Activated CD4-positive, alpha-beta memory T cell treated with anti-CD3 and anti-CD28 coated beads, Interleukin-2, amount 10 ng/mL, durations not matched to agents 7 days and 5 days (primary cell): ENCODE results near the gene KCNN1. TPM values are rescaled to one million over a fixed set of nuclear protein-coding genes. Genes with fewer than 3 reads are reported as not detected.
"Not testable (repeated sequence)": the region's sequence is repeated elsewhere in the genome, so short reads cannot be mapped to it uniquely, and the experiment has no call there.

ENCODE experiments used
- CTCF ChIA-PET: fragments of 350-600 bp; sonication (Branson Sonifier 250); formaldehyde crosslinking; loops from one replicate; lab custom pipeline; 2021; ENCODE audit warnings: antibody characterized with exemption, inconsistent platforms; lab: Charles Lee
- POLR2A ChIA-PET: fragments of 350-600 bp; sonication (Branson Sonifier 250); formaldehyde crosslinking; loops from one replicate; lab custom pipeline; 2021; ENCODE audit warnings: antibody characterized with exemption; lab: Charles Lee
- DNase-seq: peaks from one replicate; pipeline ENCODE4 v3.0.0-alpha.2; 2020
- H3K27ac Mint-ChIP-seq: one replicate; pipeline ENCODE4 v1.8.0; 2021; ENCODE audit warnings: mild to moderate bottlenecking, mixed read lengths
- H3K27me3 Mint-ChIP-seq: one replicate; pipeline ENCODE4 v1.8.0; 2021; ENCODE audit warnings: mixed read lengths
- H3K36me3 Mint-ChIP-seq: one replicate; pipeline ENCODE4 v1.8.0; 2021; ENCODE audit warnings: low read depth, mixed read lengths
- H3K4me1 Mint-ChIP-seq: one replicate; pipeline ENCODE4 v1.8.0; 2021; ENCODE audit warnings: mixed read lengths
- H3K4me3 Mint-ChIP-seq: one replicate; pipeline ENCODE4 v1.8.0; 2021; ENCODE audit warnings: mild to moderate bottlenecking, mixed read lengths
- H3K9me3 Mint-ChIP-seq: one replicate; pipeline ENCODE4 v1.8.0; 2021; ENCODE audit warnings: mixed read lengths
- total RNA-seq, 2 experiments: library from RNA; stranded (reverse); gene quantifications; one replicate each; pipeline ENCODE4 v1.2.3, GENCODE V29; 2021

The KCNN1 gene
- not detected for total RNA-seq

DNA sequence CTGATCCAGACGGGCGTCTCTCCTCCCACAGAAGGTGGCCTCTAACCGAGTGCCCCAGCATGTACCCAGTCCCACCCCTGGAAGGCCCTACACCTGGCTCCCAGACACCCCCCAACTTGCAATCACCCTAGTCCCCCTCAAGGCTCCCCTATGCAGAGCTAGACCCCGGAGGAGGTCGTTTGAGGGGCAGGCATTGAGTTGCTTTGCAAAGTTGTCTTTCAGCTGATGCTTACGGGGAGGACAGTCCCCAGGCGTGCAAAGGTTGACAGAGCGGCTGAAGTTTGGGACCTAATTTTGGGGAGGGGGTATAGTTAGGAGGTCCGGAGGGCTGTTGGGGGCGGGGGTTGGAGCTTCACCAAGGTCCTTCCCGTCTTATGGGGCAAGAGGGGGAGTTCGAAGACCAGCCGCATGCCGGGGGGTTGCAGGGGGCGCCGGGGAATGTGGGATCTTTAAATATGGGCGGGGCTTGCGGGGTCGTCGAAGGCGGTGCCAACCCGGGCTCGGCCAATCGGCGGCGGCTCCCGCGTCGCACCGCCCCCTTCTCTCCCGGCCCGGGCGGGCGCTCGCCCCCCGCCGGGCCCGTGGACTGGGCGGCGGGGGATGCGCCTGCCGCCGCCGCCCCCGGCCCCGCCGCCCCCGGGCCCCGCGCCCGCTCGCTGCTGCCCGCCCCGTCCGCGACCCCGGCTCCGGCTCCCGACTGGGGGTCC is at the start of gene KCNN1:
TSS of gene KCNN1 (plus strand) at position 558 of the 707 bp plus-strand sequence. CDS start 6,782 bp downstream, outside the sequence.
- no peaks in the 10 kb centered on the region for H3K9me3 Mint-ChIP-seq
- H3K27ac Mint-ChIP-seq = no peak within 1 kb of the TSS
- no peak within 1 kb of the TSS for H3K4me3 Mint-ChIP-seq
- CTCF ChIA-PET = no interaction called here
- H3K27me3 Mint-ChIP-seq = peaks cover 37% of the 10 kb centered on the region
- POLR2A ChIA-PET = interaction anchor here (1.3 kb wide), 1 partner anchor 9 kb away, joined by 3 read pairs; no protein-coding TSS in a partner anchor
- DNase-seq = no peak
- H3K36me3 Mint-ChIP-seq = no peaks in the 10 kb centered on the region
- peaks cover 3% of the 10 kb centered on the region for H3K4me1 Mint-ChIP-seq

DNA sequence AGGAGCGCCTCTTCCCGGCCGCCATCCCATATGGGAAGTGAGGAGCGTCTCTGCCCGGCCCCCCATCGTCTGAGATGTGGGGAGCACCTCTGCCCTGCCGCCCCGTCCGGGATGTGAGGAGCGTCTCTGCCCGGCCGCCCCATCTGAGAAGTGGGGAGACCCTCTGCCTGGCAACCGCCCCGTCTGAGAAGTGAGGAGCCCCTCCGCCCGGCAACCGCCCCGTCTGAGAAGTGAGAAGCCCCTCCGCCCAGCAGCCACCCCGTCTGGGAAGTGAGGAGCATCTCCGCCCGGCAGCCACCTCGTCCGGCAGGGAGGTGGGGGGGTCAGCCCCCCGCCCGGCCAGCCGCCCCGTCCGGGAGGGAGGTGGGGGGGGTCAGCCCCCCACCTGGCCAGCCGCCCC is 48.8 kb upstream of the KCNN1 start:
- H3K36me3 Mint-ChIP-seq, POLR2A ChIA-PET, CTCF ChIA-PET: not testable (repeated sequence)

DNA sequence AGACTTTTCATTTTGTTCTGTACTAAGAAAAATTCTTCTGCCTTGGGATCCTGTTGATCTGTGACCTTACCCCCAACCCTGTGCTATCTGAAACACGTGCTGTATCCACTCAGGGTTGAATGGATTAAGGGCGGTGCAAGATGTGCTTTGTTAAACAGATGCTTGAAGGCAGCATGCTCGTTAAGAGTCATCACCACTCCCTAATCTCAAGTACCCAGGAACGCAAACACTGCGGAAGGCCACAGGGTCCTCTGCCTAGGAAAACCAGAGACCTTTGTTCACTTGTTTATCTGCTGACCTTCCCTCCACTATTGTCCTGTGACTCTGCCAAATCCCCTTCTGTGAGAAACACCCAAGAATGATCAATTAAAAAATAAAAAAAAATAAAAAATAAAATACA is 47.8 kb upstream of the KCNN1 start:
- DNase-seq, POLR2A ChIA-PET, H3K27me3 Mint-ChIP-seq, H3K36me3 Mint-ChIP-seq, H3K4me3 Mint-ChIP-seq, H3K27ac Mint-ChIP-seq, H3K4me1 Mint-ChIP-seq, H3K9me3 Mint-ChIP-seq: not testable (repeated sequence)
- CTCF ChIA-PET = interaction anchor here (2.1 kb wide), 1 partner anchor 60 kb away, joined by 7 read pairs; the partner anchor contains the start of gene RPL18A

More for the DNA sequence above, 48.8 kb upstream of the KCNN1 start:
- DNase-seq, H3K27me3 Mint-ChIP-seq, H3K9me3 Mint-ChIP-seq, H3K27ac Mint-ChIP-seq, H3K4me3 Mint-ChIP-seq, H3K4me1 Mint-ChIP-seq: not testable (repeated sequence)

DNA sequence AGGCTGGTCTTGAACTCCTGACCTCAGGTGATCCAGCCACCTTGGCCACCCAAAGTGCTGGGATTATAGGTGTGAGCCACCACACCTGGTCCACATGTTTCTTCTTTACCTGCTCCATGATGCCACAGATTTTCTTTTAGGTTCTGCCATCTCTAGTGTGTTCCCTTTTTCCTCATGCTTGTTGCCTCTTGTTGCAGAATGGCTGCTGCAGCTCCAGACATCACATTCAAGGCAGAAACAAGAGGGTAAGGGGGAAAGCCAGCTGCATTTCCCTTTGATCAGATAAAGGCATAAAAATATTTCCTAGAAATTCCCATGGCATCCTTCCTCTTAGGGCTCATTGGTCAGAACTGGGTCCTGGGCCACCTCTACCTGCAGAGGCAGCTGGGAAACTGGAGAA is 46.4 kb upstream of the KCNN1 start:
- Mint-ChIP-seq H3K9me3 (no peaks in the 10 kb centered on the region), H3K36me3 (no peaks in the 10 kb centered on the region), H3K4me1 (no peaks in the 10 kb centered on the region), H3K27me3 (peaks cover 2% of the 10 kb centered on the region), H3K4me3 (no peak overlapping the region), H3K27ac (no peak overlapping the region)
- POLR2A ChIA-PET = no interaction called here
- CTCF ChIA-PET = interaction anchor here (0.5 to 2.1 kb wide), 4 partner anchors 8 to 61 kb away, joined by 3 to 7 read pairs (median 4); partner anchors contain the start of genes CCDC124 and RPL18A
- DNase-seq = no peak

DNA sequence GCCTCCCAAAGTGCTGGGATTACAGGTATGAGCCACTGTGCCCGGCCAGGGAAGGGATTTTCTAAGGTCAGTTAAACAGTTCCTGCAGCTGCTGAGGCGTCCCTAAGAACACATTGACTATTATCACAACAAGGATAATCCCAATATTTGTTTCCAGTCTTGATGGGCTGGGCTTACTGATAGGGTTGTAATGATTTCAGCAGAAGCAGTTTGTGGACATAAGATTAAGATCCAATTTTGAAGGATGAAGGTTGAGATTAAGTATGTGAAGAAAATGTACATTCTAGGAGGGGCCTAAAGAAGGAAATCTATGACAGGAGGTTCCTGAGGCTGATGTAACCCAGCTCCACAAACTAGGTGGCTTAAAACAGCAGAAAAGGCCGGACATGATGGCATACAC is 44.8 kb upstream of the KCNN1 start:
- CTCF ChIA-PET = no interaction called here
- POLR2A ChIA-PET = no interaction called here
- H3K9me3 Mint-ChIP-seq = no peaks in the 10 kb centered on the region

DNA sequence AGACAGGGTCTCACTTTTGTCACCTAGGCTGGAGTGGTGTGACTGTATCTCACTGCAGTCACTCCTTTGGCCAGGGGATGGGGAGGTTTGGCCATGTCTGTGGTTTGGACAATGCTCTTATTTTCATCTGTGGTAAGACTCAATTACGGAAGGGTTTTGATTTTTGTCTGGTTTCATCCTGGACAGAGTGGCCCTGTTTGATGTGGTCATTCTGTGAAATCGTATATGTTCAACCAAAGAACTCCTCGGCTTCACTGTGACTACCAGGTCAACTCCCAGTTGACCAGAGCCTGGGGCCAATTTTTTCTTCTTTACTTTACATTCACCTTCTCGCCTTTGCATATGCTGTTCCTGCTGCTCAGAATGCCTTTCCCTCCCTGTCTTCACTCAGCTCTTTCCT is 40.9 kb upstream of the KCNN1 start:
- no peak overlapping the region for H3K4me3 Mint-ChIP-seq
- H3K36me3 Mint-ChIP-seq = no peaks in the 10 kb centered on the region
- H3K27me3 Mint-ChIP-seq = peaks cover 1% of the 10 kb centered on the region
- H3K27ac Mint-ChIP-seq = no peak overlapping the region
- ChIA-PET POLR2A (no interaction called here), CTCF (interaction anchor here (0.7 to 1.2 kb wide), 4 partner anchors 12 to 234 kb away, joined by 3 to 5 read pairs (median 4); partner anchors contain the start of gene RPL18A)
- H3K4me1 Mint-ChIP-seq = peaks cover 16% of the 10 kb centered on the region
- no peak for DNase-seq
- H3K9me3 Mint-ChIP-seq = no peaks in the 10 kb centered on the region

More for the DNA sequence above, 44.8 kb upstream of the KCNN1 start:
- DNase-seq = no peak
- Mint-ChIP-seq H3K27me3 (peaks cover 4% of the 10 kb centered on the region), H3K4me1 (peaks cover 2% of the 10 kb centered on the region), H3K27ac (no peak overlapping the region), H3K36me3 (no peaks in the 10 kb centered on the region), H3K4me3 (no peak overlapping the region)

DNA sequence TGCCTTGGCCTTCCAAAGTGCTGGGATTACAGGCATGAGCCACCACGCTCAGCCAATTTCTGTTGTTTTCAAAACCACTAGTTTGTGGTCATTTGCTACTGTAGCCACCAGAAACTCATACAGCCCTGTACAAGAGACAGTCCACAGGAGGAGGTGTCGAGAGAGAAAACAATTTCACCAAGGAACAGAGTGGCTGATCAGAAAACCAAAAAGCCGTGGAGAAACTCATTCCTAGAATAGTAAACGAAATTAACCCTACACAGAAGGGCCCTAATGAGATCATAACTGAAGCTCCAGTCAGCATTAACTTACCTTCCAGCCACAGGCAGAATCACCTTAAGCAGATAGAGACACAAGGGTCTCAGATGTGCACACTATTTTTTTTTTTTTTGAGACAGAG is 37.9 kb upstream of the KCNN1 start:
- CTCF ChIA-PET = interaction anchor here (1.0 to 7.4 kb wide), 3 partner anchors 9 to 72 kb away, joined by 4 to 313 read pairs (median 8); partner anchors contain the start of genes RPL18A and SLC5A5
- Mint-ChIP-seq H3K27me3 (peaks cover 1% of the 10 kb centered on the region), H3K36me3 (no peaks in the 10 kb centered on the region), H3K9me3 (no peaks in the 10 kb centered on the region), H3K4me1 (peaks cover 37% of the 10 kb centered on the region), H3K27ac (no peak overlapping the region), H3K4me3 (no peak overlapping the region)
- no peak for DNase-seq
- POLR2A ChIA-PET = interaction anchor here (2.4 to 5.6 kb wide), 2 partner anchors 65 to 69 kb away, joined by 8 to 131 read pairs; partner anchors contain the start of gene RPL18A

DNA sequence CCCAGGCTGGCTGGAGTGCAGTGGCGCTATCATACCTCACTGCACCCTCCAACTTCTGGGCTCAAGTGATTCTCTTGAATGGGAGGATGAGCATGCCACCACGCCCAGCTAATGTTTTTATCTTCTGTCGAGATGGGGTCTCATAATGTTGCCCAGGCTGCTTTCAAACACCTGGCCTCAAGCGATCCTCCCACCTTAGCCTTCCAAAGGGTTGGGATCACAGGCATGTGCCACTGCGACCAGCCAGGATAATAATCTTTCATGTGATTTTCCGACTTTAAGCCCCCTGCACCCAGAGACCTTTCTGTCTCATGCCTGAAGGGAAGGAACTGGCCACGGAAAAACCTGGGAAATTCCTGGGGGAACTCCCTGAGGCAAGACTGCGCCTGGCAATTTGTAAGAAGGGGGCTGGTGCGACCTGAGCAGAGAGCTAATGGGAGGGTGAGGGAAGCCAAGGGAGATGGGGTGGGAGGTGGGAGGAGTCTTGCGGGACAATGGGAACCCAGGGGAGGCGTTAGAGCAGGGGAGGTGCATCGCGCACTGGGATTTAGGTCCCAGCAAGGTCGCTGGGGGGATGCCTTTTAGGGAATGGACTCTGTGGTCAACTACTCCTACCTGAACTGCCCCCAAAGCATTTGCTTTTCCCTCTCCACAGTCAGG is 35.2 kb upstream of the KCNN1 start:
- Mint-ChIP-seq H3K27me3 (peaks cover 1% of the 10 kb centered on the region), H3K36me3 (no peaks in the 10 kb centered on the region), H3K4me3 (peak overlapping the region; percentile 42), H3K27ac (no peak overlapping the region), H3K9me3 (no peaks in the 10 kb centered on the region), H3K4me1 (peaks cover 37% of the 10 kb centered on the region)
- no peak for DNase-seq
- POLR2A ChIA-PET = interaction anchor here (0.5 to 5.6 kb wide), 12 partner anchors 16 to 127 kb away, joined by 3 to 131 read pairs (median 8); partner anchors contain the start of genes JAK3, RPL18A and SLC5A5
- CTCF ChIA-PET = interaction anchor here (0.7 to 7.4 kb wide), 20 partner anchors 12 to 546 kb away, joined by 3 to 313 read pairs (median 4); partner anchors contain the start of genes RPL18A and SLC5A5

DNA sequence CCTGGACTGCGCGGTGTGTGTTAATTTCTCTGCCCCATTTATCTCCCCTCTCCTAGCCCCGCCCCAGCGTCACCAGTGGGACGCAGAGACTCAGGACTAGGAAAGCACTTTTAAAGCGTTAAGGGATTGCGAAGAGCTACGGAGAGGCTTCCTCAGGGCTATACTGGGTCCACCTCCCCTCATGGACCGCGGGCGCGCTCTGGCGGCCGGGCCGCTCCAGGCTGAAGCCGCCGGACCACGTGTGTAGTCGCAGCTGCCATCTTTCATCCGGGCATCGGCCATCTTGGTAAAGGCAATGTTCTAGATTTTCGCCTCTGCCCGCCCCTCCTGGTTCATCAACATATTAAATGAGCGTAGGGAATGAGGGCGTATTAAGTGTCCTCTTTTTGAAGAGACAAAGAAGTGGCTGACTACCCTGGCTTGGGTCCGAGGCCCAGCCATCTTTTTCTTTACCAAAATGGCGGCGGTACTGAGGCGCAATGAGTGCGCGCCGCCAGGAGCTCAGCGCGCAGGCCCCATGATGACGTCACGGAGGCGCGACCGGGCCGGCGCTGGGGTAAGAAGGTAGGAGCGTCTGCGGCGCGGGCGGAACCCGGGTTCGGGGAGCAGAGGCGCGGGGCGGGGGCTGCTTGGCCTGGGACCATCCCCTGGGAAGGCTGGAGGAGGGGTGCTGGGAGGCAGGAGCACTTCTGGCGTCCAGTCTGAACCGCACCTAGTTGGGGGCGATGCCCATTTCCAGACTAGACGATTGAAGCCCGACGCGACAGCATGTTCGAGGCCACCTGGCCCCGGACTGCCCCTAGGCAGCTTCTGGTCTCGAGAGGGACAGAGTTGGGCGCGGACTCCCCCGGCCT is 34.2 kb upstream of the KCNN1 start, which contains the start of gene CCDC124:
TSS of gene CCDC124 (plus strand) at position 531 of the 854 bp plus-strand sequence. CDS start 3,406 bp downstream, outside the sequence.
- Mint-ChIP-seq H3K4me1 (peaks cover 36% of the 10 kb centered on the region), H3K27me3 (no peaks in the 10 kb centered on the region), H3K9me3 (no peaks in the 10 kb centered on the region), H3K27ac (peak within 1 kb of the TSS; percentile 87), H3K36me3 (no peaks in the 10 kb centered on the region), H3K4me3 (peak within 1 kb of the TSS; percentile 81)
- ChIA-PET CTCF (interaction anchor here (0.6 to 7.4 kb wide), 33 partner anchors 11 to 547 kb away, joined by 3 to 313 read pairs (median 3); partner anchors contain the start of genes JAK3, PIK3R2, RPL18A and SLC5A5), POLR2A (interaction anchor here (0.5 to 5.6 kb wide), 20 partner anchors 13 to 665 kb away, joined by 3 to 131 read pairs (median 6); partner anchors contain the start of genes BABAM1, FCHO1, JAK3 and PGLS)
- DNase-seq = peak; percentile 95

DNA sequence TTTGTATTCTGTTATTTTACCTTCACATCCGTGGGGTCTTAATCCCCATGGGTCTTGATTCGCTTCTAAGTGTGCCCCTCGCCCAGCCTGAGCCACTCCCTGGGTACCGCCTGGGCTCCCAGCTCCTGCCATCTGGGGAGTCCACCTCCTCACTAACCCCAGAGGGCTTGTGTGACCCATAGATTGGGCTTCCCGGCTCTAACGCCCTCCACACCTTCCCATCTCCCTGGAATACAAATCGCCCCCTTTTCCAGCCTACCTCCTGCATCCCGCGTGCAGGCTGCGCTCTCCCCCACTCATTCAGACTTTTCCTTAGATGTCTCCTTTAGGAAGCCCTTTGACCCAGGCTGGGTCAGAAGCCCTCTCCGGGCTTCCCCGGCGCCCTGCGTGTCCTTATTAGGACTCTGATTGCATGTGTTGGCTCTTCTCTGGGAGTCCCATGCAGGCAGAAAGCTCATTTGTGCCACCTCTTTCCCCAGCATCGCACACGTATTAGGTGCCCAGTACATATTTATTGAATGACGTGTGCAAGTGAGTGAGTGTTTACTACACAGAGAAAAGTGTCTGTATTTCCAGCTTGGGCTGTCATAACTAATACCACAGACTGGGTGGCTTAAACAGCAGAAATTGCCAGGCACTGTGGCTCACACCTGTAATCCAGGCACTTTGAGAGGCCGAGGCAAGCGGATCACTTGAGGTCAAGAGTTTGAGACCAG is 33.3 kb upstream of the KCNN1 start:
- H3K36me3 Mint-ChIP-seq = no peaks in the 10 kb centered on the region
- peak overlapping the region; percentile 87 for H3K27ac Mint-ChIP-seq
- no peak for DNase-seq
- ChIA-PET POLR2A (interaction anchor here (0.6 to 5.6 kb wide), 18 partner anchors 12 to 666 kb away, joined by 3 to 131 read pairs (median 6); partner anchors contain the start of genes BABAM1, FCHO1, JAK3 and RPL18A), CTCF (interaction anchor here (0.6 to 7.4 kb wide), 27 partner anchors 12 to 548 kb away, joined by 3 to 313 read pairs (median 3); partner anchors contain the start of genes JAK3, PIK3R2, RPL18A and SLC5A5)
- no peaks in the 10 kb centered on the region for H3K27me3 Mint-ChIP-seq
- H3K9me3 Mint-ChIP-seq = no peaks in the 10 kb centered on the region
- H3K4me1 Mint-ChIP-seq = peaks cover 36% of the 10 kb centered on the region
- H3K4me3 Mint-ChIP-seq = peak overlapping the region; percentile 81

DNA sequence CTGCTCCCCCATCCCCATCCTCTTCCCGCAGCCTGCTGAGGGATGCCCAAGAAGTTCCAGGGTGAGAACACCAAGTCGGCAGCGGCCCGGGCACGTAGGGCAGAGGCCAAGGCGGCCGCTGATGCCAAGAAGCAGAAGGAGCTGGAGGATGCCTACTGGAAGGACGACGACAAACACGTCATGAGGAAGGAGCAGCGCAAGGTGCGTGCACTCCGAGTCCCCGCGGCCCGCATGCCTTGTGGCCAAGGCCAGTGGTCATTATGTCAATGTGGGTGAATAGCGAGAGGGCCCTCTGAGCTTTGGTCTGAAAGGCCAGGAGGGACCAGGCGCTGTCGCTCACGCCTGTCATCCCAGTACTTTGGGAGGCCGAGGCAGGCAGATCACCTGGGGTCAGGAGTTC is 30.5 kb upstream of the KCNN1 start:
- Mint-ChIP-seq H3K4me3 (no peak overlapping the region), H3K4me1 (peaks cover 21% of the 10 kb centered on the region), H3K27ac (no peak overlapping the region), H3K27me3 (no peaks in the 10 kb centered on the region), H3K9me3 (no peaks in the 10 kb centered on the region), H3K36me3 (no peaks in the 10 kb centered on the region)
- ChIA-PET POLR2A (interaction anchor here (1.5 kb wide), 1 partner anchor 76 kb away, joined by 6 read pairs; the partner anchor contains the start of gene RPL18A), CTCF (interaction anchor here (0.7 to 4.6 kb wide), 4 partner anchors 9 to 228 kb away, joined by 3 to 148 read pairs (median 15); partner anchors contain the start of gene RPL18A)
- DNase-seq = no peak
